Measurements from ENCODE around the gene GOLGA6C. TPM values are rescaled to one million over a fixed set of nuclear protein-coding genes. Genes with fewer than 3 reads are reported as not detected.
"Not testable (repeated sequence)": the region's sequence is repeated elsewhere in the genome, so short reads cannot be mapped to it uniquely, and the experiment has no call there.

GOLGA6C gene
- not detected for total RNA-seq
- not detected for polyA plus RNA-seq

- POLR2A ChIA-PET (ENCODE audit: partially characterized antibody); H3K4me3 Mint-ChIP-seq: not testable (repeated sequence)
Observed at GRCh38 chr15:75258034-75258433, at the start of gene GOLGA6C. GOLGA6C (plus strand) TSS chr15:75258334; CDS start chr15:75258599, 265 bp downstream.

GRCh38 chr15:75208501-75209288 lies 49.4 kb upstream of the GOLGA6C start:
- ChIA-PET POLR2A (ENCODE audit: partially characterized antibody) (interaction anchor here (1.0 kb wide), 1 partner anchor 185 kb away, joined by 3 read pairs; the partner anchor contains the start of gene PPCDC), CTCF (ENCODE audit: partially characterized antibody) (interaction anchor here (1.2 to 7.6 kb wide), 2 partner anchors 177 to 182 kb away, joined by 3 to 126 read pairs; partner anchors contain the start of gene PPCDC)
- peaks cover 9 to 50% of the 10 kb centered on the region in 2 donors for H3K36me3 Mint-ChIP-seq
- H3K4me1 Mint-ChIP-seq: peaks cover 17 to 48% (median 31%) of the 10 kb centered on the region in 4 donors
- no peaks in the 10 kb centered on the region for H3K27me3 Mint-ChIP-seq
- Histone ChIP-seq H3K4me3 (ENCODE audit: low read length in 2 of 2) (no peak overlapping the region), H3K9me3 (ENCODE audit: control insufficient read depth in 1 of 2, low read length in 2 of 2) (no peaks in the 10 kb centered on the region), H3K27ac (ENCODE audit: low read depth, low read length) (no peak overlapping the region), H3K4me1 (ENCODE audit: insufficient read depth, low read length) (peaks cover 27% of the 10 kb centered on the region), H3K36me3 (ENCODE audit: insufficient read depth, low read length) (peaks cover 63% of the 10 kb centered on the region), H3K27me3 (ENCODE audit: insufficient read depth, low read length) (no peaks in the 10 kb centered on the region)
- H3K4me3 Mint-ChIP-seq: no peak overlapping the region
- peak overlapping the region in 3 of 7 donors; percentile 14 to 79 (median 68) for H3K27ac Mint-ChIP-seq
- intact Hi-C loops (cut with micrococcal nuclease): loop anchor here (1.0 kb wide), 1 partner anchor 182 kb away; no protein-coding TSS in a partner anchor
- DNase-seq: no peak
- no peaks in the 10 kb centered on the region for H3K9me3 Mint-ChIP-seq

More at GRCh38 chr15:75258034-75258433, at the start of gene GOLGA6C:
- H3K27me3 ChIP-seq (ENCODE audit: insufficient read depth, low read length); H3K36me3 ChIP-seq (ENCODE audit: insufficient read depth, low read length); DNase-seq; H3K36me3 Mint-ChIP-seq; H3K9me3 Mint-ChIP-seq; H3K4me1 Mint-ChIP-seq; H3K27me3 Mint-ChIP-seq; intact Hi-C loops (cut with micrococcal nuclease); H3K4me1 ChIP-seq (ENCODE audit: insufficient read depth, low read length); H3K9me3 ChIP-seq (ENCODE audit: control insufficient read depth in 1 of 2, low read length in 2 of 2); H3K27ac ChIP-seq (ENCODE audit: low read depth, low read length); H3K4me3 ChIP-seq (ENCODE audit: low read length in 2 of 2); H3K27ac Mint-ChIP-seq; CTCF ChIA-PET (ENCODE audit: partially characterized antibody): not testable (repeated sequence)

- ChIA-PET POLR2A (ENCODE audit: partially characterized antibody) (interaction anchor here (0.6 kb wide), 1 partner anchor 144 kb away, joined by 4 read pairs; no protein-coding TSS in a partner anchor), CTCF (ENCODE audit: partially characterized antibody) (interaction anchor here (1.2 to 7.6 kb wide), 2 partner anchors 177 to 183 kb away, joined by 3 to 126 read pairs; partner anchors contain the start of gene PPCDC)
- H3K9me3 Mint-ChIP-seq: no peaks in the 10 kb centered on the region
- H3K9me3 ChIP-seq (ENCODE audit: control insufficient read depth in 1 of 2, low read length in 2 of 2): no peaks in the 10 kb centered on the region
- peaks cover 15 to 42% (median 27%) of the 10 kb centered on the region in 4 donors for H3K4me1 Mint-ChIP-seq
- H3K4me3 Mint-ChIP-seq: peak overlapping the region in 1 of 8 donors; percentile 27
- no peak overlapping the region for H3K4me3 ChIP-seq (ENCODE audit: low read length in 2 of 2)
- H3K36me3 ChIP-seq (ENCODE audit: insufficient read depth, low read length): peaks cover 63% of the 10 kb centered on the region
- peaks cover 21% of the 10 kb centered on the region for H3K4me1 ChIP-seq (ENCODE audit: insufficient read depth, low read length)
- H3K27me3 ChIP-seq (ENCODE audit: insufficient read depth, low read length): no peaks in the 10 kb centered on the region
- no peak overlapping the region for H3K27ac ChIP-seq (ENCODE audit: low read depth, low read length)
- intact Hi-C loops (cut with micrococcal nuclease): no loop called here
- peaks cover 9 to 52% of the 10 kb centered on the region in 2 donors for H3K36me3 Mint-ChIP-seq
- H3K27me3 Mint-ChIP-seq: no peaks in the 10 kb centered on the region
- no peak for DNase-seq
- peak overlapping the region in 4 of 7 donors; percentile 14 to 79 (median 68) for H3K27ac Mint-ChIP-seq
Observed at GRCh38 chr15:75209289-75209676, 48.9 kb upstream of the GOLGA6C start.

- Histone ChIP-seq H3K36me3 (ENCODE audit: insufficient read depth, low read length) (peaks cover 59% of the 10 kb centered on the region), H3K27ac (ENCODE audit: low read depth, low read length) (peak overlapping the region; percentile 2), H3K9me3 (ENCODE audit: control insufficient read depth in 1 of 2, low read length in 2 of 2) (no peaks in the 10 kb centered on the region), H3K27me3 (ENCODE audit: insufficient read depth, low read length) (no peaks in the 10 kb centered on the region), H3K4me3 (ENCODE audit: low read length in 2 of 2) (no peak overlapping the region), H3K4me1 (ENCODE audit: insufficient read depth, low read length) (peaks cover 11% of the 10 kb centered on the region)
- intact Hi-C loops (cut with micrococcal nuclease): no loop called here
- POLR2A ChIA-PET (ENCODE audit: partially characterized antibody): no interaction called here
- no peak overlapping the region for H3K4me3 Mint-ChIP-seq
- H3K27ac Mint-ChIP-seq: no peak overlapping the region
- CTCF ChIA-PET (ENCODE audit: partially characterized antibody): no interaction called here
- no peak for DNase-seq
- H3K4me1 Mint-ChIP-seq: peaks cover 8 to 29% (median 16%) of the 10 kb centered on the region in 4 donors
- H3K36me3 Mint-ChIP-seq: peaks cover 9 to 50% of the 10 kb centered on the region in 2 donors
- H3K9me3 Mint-ChIP-seq: no peaks in the 10 kb centered on the region
- H3K27me3 Mint-ChIP-seq: no peaks in the 10 kb centered on the region
Observed at GRCh38 chr15:75210811-75211230, 47.3 kb upstream of the GOLGA6C start.

GRCh38 chr15:75211436-75212199 lies 46.5 kb upstream of the GOLGA6C start:
- Histone ChIP-seq H3K36me3 (ENCODE audit: insufficient read depth, low read length) (peaks cover 52% of the 10 kb centered on the region), H3K4me3 (ENCODE audit: low read length in 2 of 2) (no peak overlapping the region), H3K27me3 (ENCODE audit: insufficient read depth, low read length) (no peaks in the 10 kb centered on the region), H3K27ac (ENCODE audit: low read depth, low read length) (no peak overlapping the region), H3K9me3 (ENCODE audit: control insufficient read depth in 1 of 2, low read length in 2 of 2) (no peaks in the 10 kb centered on the region), H3K4me1 (ENCODE audit: insufficient read depth, low read length) (peaks cover 11% of the 10 kb centered on the region)
- Mint-ChIP-seq H3K36me3 (peaks cover 9 to 50% of the 10 kb centered on the region in 2 donors), H3K4me1 (peaks cover 8 to 29% (median 16%) of the 10 kb centered on the region in 4 donors), H3K27ac (peak overlapping the region in 1 of 7 donors; percentile 17), H3K27me3 (no peaks in the 10 kb centered on the region), H3K4me3 (no peak overlapping the region), H3K9me3 (no peaks in the 10 kb centered on the region)
- intact Hi-C loops (cut with micrococcal nuclease): no loop called here
- POLR2A ChIA-PET (ENCODE audit: partially characterized antibody): no interaction called here
- CTCF ChIA-PET (ENCODE audit: partially characterized antibody): no interaction called here
- DNase-seq: no peak

GRCh38 chr15:75212200-75212858 lies 45.8 kb upstream of the GOLGA6C start:
- Mint-ChIP-seq H3K27me3 (no peaks in the 10 kb centered on the region), H3K9me3 (no peaks in the 10 kb centered on the region), H3K4me1 (peaks cover 8 to 26% (median 16%) of the 10 kb centered on the region in 4 donors), H3K4me3 (no peak overlapping the region), H3K36me3 (peaks cover 9 to 46% of the 10 kb centered on the region in 2 donors), H3K27ac (peak overlapping the region in 2 of 7 donors; percentile 59 to 66)
- Histone ChIP-seq H3K27ac (ENCODE audit: low read depth, low read length) (no peak overlapping the region), H3K9me3 (ENCODE audit: control insufficient read depth in 1 of 2, low read length in 2 of 2) (no peaks in the 10 kb centered on the region), H3K27me3 (ENCODE audit: insufficient read depth, low read length) (no peaks in the 10 kb centered on the region), H3K4me1 (ENCODE audit: insufficient read depth, low read length) (peaks cover 11% of the 10 kb centered on the region), H3K4me3 (ENCODE audit: low read length in 2 of 2) (no peak overlapping the region), H3K36me3 (ENCODE audit: insufficient read depth, low read length) (peaks cover 49% of the 10 kb centered on the region)
- ChIA-PET CTCF (ENCODE audit: partially characterized antibody) (no interaction called here), POLR2A (ENCODE audit: partially characterized antibody) (no interaction called here)
- no peak for DNase-seq
- intact Hi-C loops (cut with micrococcal nuclease): no loop called here

Data from CD4-positive, alpha-beta memory T cell (primary cell).